ENCODE results near the gene PKD2L1. TPM values are rescaled to one million over a fixed set of nuclear protein-coding genes. Genes with fewer than 3 reads are reported as not detected.

PKD2L1 gene
- total RNA-seq, 1 donor from 2014 or later, result not detected

GRCh38 chr10:100340948-100341847 lies 11.2 kb upstream of the PKD2L1 start:
- DNase-seq, result peak; percentile 43
- intact Hi-C loops (cut with micrococcal nuclease), result no loop called here
- ATAC-seq, result peak; percentile 59

- intact Hi-C loops (cut with micrococcal nuclease), result no loop called here
- DNase-seq (no peak), ATAC-seq (no peak)
These were observed 9.2 kb upstream of the PKD2L1 start for GRCh38 chr10:100339236-100339635.

GRCh38 chr10:100338434-100339036 lies 8.5 kb upstream of the PKD2L1 start:
- intact Hi-C loops (cut with micrococcal nuclease), result no loop called here
- ATAC-seq (peak; percentile 79), DNase-seq (peak; percentile 81)

GRCh38 chr10:100334762-100335161 lies 4.7 kb upstream of the PKD2L1 start:
- intact Hi-C loops (cut with micrococcal nuclease), result loop anchor here (2.0 kb wide), 1 partner anchor 100 kb away; no protein-coding TSS in a partner anchor

GRCh38 chr10:100333661-100334440 lies 3.8 kb upstream of the PKD2L1 start:
- intact Hi-C loops (cut with micrococcal nuclease), result loop anchor here (2.0 kb wide), 1 partner anchor 101 kb away; no protein-coding TSS in a partner anchor
- DNase-seq (no peak), ATAC-seq (no peak)

More at GRCh38 chr10:100334762-100335161, 4.7 kb upstream of the PKD2L1 start:
- DNase-seq, result no peak
- no peak for ATAC-seq

- ATAC-seq (no peak), DNase-seq (no peak)
- intact Hi-C loops (cut with micrococcal nuclease), result no loop called here
These were observed 3.1 kb upstream of the PKD2L1 start for GRCh38 chr10:100333106-100333505.

GRCh38 chr10:100328198-100328597 lies 1.8 kb downstream of the PKD2L1 start:
- DNase-seq, result no peak
- ATAC-seq, result no peak

GRCh38 chr10:100327718-100328009 lies 2.4 kb downstream of the PKD2L1 start:
- intact Hi-C loops (cut with micrococcal nuclease), result no loop called here
- ATAC-seq (no peak), DNase-seq (no peak)

More at GRCh38 chr10:100328198-100328597, 1.8 kb downstream of the PKD2L1 start:
- intact Hi-C loops (cut with micrococcal nuclease), result no loop called here

- peak; percentile 80 for ATAC-seq
- DNase-seq, result no peak
- intact Hi-C loops (cut with micrococcal nuclease), result no loop called here
These were observed 2.9 kb downstream of the PKD2L1 start for GRCh38 chr10:100327007-100327717.

- intact Hi-C loops (cut with micrococcal nuclease), result no loop called here
- DNase-seq, result no peak
- no peak for ATAC-seq
These were observed 4.9 kb downstream of the PKD2L1 start for GRCh38 chr10:100325158-100325557.

- no peak for ATAC-seq
- intact Hi-C loops (cut with micrococcal nuclease), result no loop called here
These were observed 10.2 kb downstream of the PKD2L1 start for GRCh38 chr10:100319707-100320402.

GRCh38 chr10:100318207-100318606 lies 11.8 kb downstream of the PKD2L1 start:
- no peak for DNase-seq
- intact Hi-C loops (cut with micrococcal nuclease), result no loop called here
- ATAC-seq, result no peak

More at GRCh38 chr10:100319707-100320402, 10.2 kb downstream of the PKD2L1 start:
- DNase-seq, result no peak

GRCh38 chr10:100315615-100316014 lies 14.4 kb downstream of the PKD2L1 start:
- ATAC-seq (no peak), DNase-seq (no peak)

GRCh38 chr10:100311298-100311697 lies 18.7 kb downstream of the PKD2L1 start:
- intact Hi-C loops (cut with micrococcal nuclease), result no loop called here
- ATAC-seq, result no peak
- no peak for DNase-seq

More at GRCh38 chr10:100315615-100316014, 14.4 kb downstream of the PKD2L1 start:
- intact Hi-C loops (cut with micrococcal nuclease), result no loop called here

GRCh38 chr10:100307684-100308083 lies 22.3 kb downstream of the PKD2L1 start:
- no peak for ATAC-seq
- intact Hi-C loops (cut with micrococcal nuclease), result no loop called here

GRCh38 chr10:100306861-100307260 lies 23.2 kb downstream of the PKD2L1 start:
- DNase-seq, result no peak
- ATAC-seq, result no peak
- intact Hi-C loops (cut with micrococcal nuclease), result no loop called here

More at GRCh38 chr10:100307684-100308083, 22.3 kb downstream of the PKD2L1 start:
- no peak for DNase-seq

- DNase-seq, result no peak
- intact Hi-C loops (cut with micrococcal nuclease), result no loop called here
- ATAC-seq, result no peak
These were observed 25.6 kb downstream of the PKD2L1 start for GRCh38 chr10:100304414-100304813.

GRCh38 chr10:100303724-100304319 lies 26.2 kb downstream of the PKD2L1 start:
- intact Hi-C loops (cut with micrococcal nuclease), result no loop called here
- ATAC-seq, result no peak
- DNase-seq, result no peak
